SKM-1 (cell line): ENCODE results near the gene FBXO48.
"Not testable (repeated sequence)": the region's sequence is repeated elsewhere in the genome, so short reads cannot be mapped to it uniquely, and the experiment has no call there.

Experiments
- DNase-seq: peaks from one replicate; lab custom pipeline; 2025; ENCODE audit not compliant: unreplicated experiment; lab: John Stamatoyannopoulos, UW

FBXO48 gene, protein sequence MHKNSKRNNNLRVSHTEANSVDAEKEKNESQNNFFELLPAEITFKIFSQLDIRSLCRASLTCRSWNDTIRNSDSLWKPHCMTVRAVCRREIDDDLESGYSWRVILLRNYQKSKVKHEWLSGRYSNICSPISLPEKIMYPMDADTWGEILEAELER

DNA sequence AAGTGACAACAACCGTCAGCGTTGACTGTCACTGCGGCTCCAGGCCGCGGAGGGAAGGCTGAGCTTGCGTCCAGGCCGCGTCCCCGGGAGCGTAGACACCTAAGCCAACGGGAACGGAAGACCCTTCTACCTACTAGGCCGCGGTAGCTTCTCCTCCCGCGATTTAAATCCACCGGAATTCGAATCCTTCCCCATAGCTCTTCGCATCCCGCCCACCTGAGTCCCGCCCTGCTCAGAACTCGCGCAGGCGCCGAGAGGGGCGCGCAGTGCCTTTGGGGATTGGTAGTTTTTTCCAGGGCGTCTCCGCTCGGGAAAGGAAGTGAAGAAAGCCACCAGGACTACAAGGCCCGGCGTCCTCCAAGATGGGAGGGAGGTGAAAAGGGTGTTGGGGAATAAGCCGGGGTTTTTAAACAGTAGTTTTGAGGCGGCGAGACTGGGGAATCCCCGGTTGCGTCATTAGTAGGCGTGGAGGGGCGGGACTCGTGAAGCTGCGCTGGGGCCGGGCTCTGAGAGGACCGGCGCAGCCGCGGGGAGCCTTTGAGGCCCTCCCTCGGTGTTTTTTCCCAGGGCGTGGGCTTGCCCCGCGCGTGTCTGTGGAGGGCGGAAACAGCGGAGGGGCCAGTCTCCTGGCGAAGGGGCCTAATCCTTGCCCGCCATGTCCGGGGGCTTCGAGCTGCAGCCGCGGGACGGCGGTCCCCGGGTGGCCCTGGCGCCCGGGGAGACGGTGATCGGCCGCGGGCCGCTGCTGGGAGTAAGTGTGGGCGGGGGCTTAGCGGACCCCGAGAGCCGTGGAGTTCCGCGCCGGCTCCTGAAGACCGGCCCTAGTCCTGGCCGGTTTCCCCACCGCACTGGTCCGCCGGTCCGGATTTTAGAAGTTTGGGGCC lies at the start of gene FBXO48, which contains the start of gene APLF:
FBXO48 (minus strand) TSS at position 218 of the 884 bp plus-strand sequence. CDS start 2,149 bp downstream, outside the sequence.
APLF (plus strand) TSS at position 509 of the 884 bp plus-strand sequence; CDS start at position 656, 147 bp downstream.
- DNase-seq = peak; percentile 99

GRCh38 chr2:68516051-68516955 lies 49.2 kb upstream of the FBXO48 start:
- DNase-seq = no peak

DNA sequence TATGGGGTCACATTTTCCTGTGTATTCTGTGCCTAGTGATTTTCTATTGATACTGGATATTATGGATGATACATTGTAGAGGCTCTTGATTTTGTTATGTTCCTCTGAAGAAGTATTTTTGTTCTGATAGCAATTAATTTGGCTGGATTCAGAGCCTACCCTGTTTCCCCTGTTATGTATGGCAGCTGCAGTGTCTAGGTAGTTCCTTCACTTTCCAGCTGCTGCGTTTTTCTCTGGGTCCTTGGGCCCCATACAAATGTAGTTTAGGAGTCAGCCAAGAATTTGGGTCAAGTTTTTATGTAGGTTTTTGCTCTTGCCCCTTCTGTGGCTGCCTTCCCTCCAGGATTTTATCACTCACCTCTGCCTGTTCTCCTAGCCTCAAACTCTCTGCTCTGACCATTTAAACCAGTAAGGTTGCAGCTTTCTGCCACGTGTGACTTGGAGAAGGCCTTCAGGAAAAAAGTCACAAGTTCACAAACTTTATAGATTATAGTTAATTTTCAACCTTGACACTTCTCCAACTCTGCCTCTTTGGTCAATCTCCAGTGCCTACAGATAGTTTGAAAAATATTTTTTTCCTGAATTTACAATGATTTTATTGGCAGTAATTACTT lies 47.3 kb upstream of the FBXO48 start:
- no peak for DNase-seq

DNA sequence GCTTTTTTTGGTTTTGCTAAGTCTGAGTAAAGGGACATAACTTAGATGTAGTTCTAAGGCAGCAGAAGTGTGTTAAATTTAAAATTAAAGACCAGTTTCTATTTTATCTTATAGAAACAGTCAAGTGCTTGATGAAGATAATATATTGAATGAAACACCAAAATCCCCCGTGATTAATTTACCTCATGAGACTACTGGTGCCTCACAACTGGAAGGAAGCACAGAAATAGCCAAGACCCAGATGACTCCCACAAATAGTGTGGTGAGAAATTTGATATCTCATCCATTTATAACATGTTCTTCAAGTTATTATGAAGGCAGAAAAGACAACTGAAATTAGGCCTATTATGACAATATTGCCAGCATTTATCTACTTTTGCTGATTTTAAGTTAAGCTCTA lies 45.9 kb upstream of the FBXO48 start:
- no peak for DNase-seq

DNA sequence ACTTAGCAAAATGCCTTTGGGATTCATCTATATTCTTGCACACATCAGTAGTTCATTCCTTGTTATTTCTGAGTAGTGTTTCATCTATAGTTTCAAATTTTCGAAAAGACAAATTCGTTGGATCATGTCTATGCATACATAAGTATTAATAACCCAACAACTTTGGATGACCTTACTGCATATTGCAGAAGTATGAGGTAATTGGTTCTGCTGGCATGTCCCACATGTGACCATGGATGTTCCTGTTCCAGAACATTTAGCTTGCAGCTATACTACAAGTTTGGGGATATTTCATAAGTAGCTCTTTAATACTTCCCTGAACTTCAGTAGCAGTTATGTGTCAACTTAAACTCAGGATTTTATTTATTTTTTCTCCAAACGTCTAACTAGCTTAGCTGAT lies 45.2 kb upstream of the FBXO48 start:
- DNase-seq = no peak

- DNase-seq = no peak
Observed at GRCh38 chr2:68506170-68506569, 39.1 kb upstream of the FBXO48 start.

DNA sequence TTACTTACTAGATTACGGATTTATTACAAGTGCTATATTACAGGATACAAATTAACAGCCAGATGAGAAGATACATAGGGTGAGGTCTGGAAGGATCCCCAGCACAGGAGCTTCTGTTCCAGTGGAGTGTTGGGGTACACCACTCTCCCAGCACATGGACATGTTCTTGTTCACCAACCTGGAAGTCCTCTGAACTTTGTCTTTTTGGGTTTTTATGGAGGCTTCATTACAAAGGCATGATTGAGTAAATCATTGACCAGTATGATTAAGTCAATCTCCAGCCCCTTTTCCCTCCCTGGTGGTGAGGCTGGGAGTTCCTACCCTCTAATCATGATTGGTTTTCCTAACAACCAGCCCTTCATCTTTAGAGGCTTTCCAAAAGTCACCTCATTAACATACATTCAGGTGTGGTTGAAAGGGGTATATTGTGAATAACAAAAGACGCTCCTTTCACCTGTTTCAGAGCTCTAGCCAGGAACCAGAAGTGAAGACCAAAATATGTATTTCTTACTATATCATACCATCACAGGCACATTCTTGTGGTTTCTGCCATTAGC lies 38.6 kb upstream of the FBXO48 start:
- DNase-seq = no peak

- no peak for DNase-seq
Observed at GRCh38 chr2:68501768-68502167, 34.7 kb upstream of the FBXO48 start.

DNA sequence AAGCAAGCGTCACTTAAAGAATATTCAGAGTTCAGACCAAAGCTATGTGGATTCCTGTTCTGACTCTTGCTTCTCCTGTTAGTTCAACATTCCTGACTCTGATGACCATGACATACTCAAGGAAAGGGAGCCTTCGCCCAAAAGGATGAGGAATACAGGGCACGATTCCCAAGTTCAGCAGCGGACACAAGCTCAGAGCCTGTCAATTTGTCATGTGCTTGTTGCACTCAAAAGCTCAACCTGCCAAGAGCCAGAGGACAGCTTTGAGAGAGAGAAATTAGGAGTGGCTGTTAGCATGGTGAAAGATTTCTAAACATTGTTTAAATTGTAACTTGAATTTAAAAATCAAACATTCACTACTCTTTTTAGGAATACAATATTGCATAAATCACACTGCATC lies 33.6 kb upstream of the FBXO48 start:
- DNase-seq = no peak

- DNase-seq = no peak
Observed at GRCh38 chr2:68499133-68499532, 32.0 kb upstream of the FBXO48 start.

- no peak for DNase-seq
Observed at GRCh38 chr2:68491582-68491981, 24.5 kb upstream of the FBXO48 start.

- no peak for DNase-seq
Observed at GRCh38 chr2:68489282-68489681, 22.2 kb upstream of the FBXO48 start.

- DNase-seq = not testable (repeated sequence)
Observed at GRCh38 chr2:68488605-68489004, 21.5 kb upstream of the FBXO48 start.

DNA sequence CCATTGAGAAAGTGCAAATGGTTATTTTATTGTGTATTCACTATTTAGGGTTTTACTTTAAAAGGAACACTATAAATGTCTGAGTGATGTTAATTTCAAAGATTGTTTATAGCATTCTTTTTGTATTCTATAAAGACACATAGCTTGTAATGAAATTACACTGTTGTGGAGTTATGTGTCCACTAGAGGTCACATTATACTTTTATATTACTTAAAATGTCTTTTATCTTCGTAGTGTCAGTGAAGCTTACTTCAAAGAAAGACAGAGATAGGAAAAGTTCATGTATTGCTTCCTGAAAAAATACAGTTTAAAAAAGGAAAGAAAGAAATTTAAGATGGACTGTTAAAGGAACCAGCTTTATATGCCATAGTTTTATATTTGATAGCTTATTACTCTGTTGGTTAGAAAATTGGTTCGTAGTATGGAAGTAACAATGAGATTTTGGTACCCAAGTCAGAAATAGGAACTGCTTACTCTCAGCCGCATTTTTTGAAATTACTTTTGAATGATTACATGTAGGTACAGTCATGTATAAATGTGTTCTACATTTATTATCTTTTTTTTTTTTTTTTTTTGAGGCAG lies 20.8 kb upstream of the FBXO48 start:
- DNase-seq = no peak

- no peak for DNase-seq
Observed at GRCh38 chr2:68483011-68483410, 15.9 kb upstream of the FBXO48 start.

GRCh38 chr2:68482296-68482820 lies 15.3 kb upstream of the FBXO48 start:
- no peak for DNase-seq

- no peak for DNase-seq
Observed at GRCh38 chr2:68478688-68479087, 11.6 kb upstream of the FBXO48 start.

DNA sequence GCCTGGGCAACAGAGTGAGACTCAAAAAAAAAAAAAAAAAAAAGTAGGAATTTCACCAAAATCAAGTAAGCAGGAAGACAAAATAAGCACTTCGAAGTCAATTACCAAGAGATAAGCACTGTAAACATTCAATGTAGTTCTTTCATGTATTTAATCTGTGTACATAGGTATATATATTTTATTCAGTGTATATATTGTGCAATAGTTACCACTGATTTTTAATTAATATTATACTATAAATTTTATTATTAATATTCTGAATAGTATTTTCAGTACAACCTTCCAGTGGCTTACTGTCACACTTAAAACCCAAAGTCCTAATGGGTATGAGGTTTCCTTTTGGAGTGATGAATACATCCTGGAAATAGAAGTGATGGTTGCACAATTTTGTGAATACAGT lies 9.4 kb upstream of the FBXO48 start:
- no peak for DNase-seq

GRCh38 chr2:68475576-68475975 lies 8.5 kb upstream of the FBXO48 start:
- no peak for DNase-seq

DNA sequence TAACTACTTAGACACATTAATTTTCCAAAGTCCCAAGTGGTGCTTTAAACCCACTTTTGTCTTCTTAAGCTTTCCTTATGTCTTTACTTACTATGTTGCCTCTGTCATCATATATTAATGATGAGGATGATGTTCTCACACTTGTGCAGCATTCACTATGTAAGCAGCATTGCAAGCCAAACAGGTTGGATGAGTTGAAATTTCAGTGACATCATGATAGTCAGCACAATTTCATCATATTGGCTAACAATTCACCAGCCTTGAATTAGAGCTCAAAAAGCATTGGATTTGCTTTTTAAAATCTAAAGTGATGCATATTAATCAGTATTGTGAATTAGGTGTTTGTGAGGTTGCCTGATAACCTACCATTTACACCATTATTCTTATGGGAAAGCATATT lies 8.0 kb upstream of the FBXO48 start:
- DNase-seq = no peak
